Measurements from ENCODE around the gene NARF.
"Not testable (repeated sequence)": the region's sequence is repeated elsewhere in the genome, so short reads cannot be mapped to it uniquely, and the experiment has no call there.

The NARF gene

GRCh38 chr17:82497483-82498405 lies 39.2 kb downstream of the NARF start:
- DNase-seq (ENCODE audit: low read depth in 2 of 2), result no peak

DNA sequence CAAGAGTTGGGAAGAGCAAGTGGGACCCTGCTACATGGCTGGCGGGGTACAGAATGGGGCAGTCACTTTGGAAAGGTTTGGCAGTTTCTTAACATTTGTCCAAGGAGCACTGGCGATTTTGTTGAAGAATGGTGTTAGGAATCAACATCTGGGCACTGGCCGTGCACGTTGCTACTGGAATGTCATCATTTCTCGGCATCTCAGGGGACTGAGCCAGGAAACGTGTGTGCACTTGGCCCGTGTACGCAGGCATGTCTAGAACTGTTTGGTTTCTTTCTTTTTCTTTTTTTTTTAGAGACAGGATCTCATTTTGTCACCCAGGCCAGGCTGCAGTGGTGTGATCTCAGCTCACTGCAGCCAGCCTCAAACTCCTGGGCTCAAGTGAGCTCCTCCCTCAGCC lies 43.7 kb downstream of the NARF start:
- DNase-seq (ENCODE audit: low read depth in 2 of 2), result no peak

DNA sequence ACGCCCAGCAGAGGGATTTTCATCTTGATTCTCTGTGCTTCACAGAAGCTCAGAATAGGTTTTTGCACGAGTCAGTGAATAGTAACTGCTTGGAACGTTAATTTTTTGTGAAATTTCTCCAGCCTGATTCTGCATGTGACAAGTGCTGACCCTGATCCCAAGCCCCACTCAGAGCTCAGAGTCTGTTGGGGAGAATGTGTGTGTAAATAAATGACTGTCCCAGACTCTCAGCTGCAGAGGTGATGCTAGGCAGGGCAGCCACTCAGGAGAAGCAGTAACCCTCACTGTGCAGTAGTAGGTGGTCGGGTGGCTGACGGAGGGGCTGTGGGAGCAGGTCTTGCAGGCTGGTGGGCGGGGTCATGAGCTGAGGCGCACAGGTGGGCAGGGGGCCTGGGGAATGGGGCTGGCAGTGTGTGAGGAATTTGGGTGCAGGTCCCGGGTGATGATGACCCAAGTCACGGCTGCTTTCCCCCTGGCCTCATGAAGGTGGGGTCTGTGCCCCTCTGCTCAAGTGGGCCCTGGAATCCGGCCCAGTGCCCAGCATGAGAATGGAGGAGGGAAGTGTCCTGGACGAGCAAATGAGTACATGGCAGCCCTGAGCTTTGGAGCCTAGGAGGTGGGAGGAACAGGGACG lies 44.7 kb downstream of the NARF start:
- DNase-seq (ENCODE audit: low read depth in 2 of 2), result no peak

- DNase-seq (ENCODE audit: low read depth in 2 of 2), result no peak
Measured at GRCh38 chr17:82503728-82504308, 45.3 kb downstream of the NARF start.

DNA sequence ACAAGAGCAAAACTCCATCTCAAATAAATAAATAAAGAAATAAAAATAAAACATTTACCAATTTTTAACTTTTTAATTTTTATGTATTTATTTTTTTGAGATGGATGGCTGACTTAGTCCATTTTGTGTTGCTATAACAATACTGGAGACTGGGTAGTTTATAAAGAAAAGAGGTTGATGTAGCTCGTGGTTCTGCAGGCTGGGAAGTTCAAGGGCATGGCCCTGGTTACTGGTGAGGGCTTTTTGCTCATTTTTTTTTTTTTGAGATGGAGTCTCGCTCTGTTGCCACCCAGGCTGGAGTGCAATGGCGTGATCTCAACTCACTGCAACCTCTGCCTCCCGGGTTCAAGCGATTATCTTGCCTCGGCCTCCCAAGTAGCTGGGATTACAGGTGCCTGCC lies 46.8 kb downstream of the NARF start:
- no peak for DNase-seq (ENCODE audit: low read depth in 2 of 2)

DNA sequence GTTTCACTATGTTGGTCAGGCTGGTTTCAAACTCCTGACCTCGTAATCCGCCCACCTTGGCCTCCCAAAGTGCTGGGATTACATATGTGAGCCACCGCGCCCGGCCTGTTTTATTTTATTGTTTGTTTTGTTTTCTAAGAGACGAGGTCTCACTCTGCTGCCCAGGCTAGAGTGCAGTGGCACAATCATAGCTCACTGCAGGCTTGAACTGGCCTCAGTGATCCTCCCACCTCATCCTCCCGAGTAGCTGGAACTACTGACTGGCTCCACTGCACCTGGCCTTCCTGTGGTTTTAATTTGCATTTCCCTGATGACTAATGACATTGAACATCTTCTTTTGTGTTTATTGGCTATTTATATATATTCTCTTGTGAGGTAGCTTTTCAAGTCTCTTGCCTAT lies 47.9 kb downstream of the NARF start:
- peak in 1 of 2 donors; percentile 35 for DNase-seq (ENCODE audit: low read depth in 2 of 2)

- DNase-seq (ENCODE audit: low read depth in 2 of 2), result no peak
Measured at GRCh38 chr17:82507631-82508175, 49.2 kb downstream of the NARF start.

DNA sequence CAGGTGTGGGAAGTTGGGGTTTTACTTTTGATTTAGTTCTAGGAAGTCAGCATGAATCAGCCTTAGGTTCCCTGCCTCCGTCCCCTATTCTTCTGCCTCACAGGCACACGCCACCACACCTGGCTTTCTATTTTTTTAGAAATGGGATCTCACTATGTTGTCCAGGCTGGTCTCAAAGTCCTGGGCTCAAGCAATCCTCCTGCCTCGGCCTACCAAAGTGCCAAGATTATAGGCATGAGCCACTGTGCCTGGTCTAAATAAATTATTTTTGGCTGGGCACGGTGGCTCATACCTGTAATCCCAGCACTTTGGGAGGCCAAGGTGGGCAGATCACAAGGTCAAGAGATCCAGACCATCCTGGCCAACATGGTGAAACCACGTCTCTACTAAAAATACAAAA lies 53.1 kb downstream of the NARF start:
- not testable (repeated sequence) for DNase-seq (ENCODE audit: low read depth in 2 of 2)

DNA sequence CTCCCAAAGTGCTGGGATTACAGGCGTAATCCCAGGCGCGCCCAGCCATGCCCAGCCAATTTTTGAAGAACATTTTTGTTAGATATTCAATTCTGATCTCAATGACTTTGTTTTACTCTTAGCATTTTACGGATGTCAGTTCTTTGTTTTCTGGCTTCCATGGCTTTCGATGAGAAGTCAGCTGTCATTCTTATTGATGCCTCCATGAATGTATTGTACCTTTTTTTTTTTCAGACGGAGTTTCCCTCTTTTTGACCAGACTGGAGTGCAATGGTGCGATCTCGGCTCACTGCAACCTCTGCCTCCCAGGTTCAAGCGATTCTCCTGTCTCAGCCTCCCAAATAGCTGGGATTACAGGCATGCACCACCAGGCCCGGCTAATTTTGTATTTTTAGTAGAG lies 55.3 kb downstream of the NARF start:
- not testable (repeated sequence) for DNase-seq (ENCODE audit: low read depth in 2 of 2)

DNA sequence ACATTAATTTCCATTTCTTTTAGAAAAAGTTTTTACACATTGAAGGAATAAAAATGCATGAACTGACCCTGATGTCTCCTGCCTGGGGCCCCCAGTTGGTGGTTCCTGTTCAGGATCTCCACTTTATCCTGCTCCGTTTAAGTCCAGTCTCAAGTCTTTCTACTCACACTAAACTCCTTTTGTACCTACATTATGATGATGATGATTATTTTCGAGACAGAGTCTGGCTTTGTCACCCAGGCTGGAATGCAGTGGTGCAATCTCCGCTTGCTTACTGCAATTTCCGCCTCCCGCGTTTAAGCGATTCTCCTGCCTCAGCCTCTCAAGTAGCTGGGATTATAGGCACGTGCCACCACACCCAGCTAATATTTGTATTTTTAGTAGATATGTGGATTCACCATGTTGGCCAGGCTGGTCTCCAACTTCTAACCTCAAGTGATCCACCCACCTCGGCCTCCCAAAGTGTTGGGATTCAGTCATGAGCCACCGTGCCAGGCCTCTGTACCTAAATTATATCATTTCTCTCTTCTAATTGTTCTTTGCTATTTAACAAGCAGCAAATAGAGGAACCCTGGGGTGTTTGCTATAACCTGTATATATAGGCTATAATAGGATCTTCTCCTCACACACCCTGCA lies 58.8 kb downstream of the NARF start:
- DNase-seq (ENCODE audit: low read depth in 2 of 2), result no peak

- peak; percentile 92 to 94 for DNase-seq (ENCODE audit: low read depth in 2 of 2)
Measured at GRCh38 chr17:82518826-82519810, 60.6 kb downstream of the NARF start, which contains the start of gene FOXK2. FOXK2 (plus strand) TSS chr17:82519732; CDS start chr17:82519889, 157 bp downstream.

- DNase-seq (ENCODE audit: low read depth in 2 of 2), result peak in 1 of 2 donors; percentile 20
Measured at GRCh38 chr17:82519971-82520903, 61.7 kb downstream of the NARF start.

DNA sequence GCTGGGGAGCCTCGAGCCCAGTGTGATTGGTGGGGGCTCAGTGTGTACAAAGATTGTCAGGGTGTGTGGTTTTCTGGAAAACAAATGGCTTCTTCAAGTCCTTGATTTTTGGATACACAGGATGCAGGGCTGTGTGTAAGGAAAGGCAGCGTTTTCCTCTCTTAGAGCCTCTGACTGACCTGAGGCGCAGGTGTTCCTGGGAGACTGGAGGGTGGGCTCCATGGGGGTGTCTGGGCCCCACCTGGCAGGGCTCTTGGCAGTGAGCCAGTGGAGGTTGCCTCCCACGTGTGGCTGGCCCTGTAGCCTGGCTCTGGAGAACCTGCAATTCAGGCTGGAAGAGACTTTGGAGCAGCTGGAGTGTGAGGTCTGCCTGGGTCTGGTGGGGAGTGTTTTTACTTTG lies 66.0 kb downstream of the NARF start:
- no peak for DNase-seq (ENCODE audit: low read depth in 2 of 2)

DNA sequence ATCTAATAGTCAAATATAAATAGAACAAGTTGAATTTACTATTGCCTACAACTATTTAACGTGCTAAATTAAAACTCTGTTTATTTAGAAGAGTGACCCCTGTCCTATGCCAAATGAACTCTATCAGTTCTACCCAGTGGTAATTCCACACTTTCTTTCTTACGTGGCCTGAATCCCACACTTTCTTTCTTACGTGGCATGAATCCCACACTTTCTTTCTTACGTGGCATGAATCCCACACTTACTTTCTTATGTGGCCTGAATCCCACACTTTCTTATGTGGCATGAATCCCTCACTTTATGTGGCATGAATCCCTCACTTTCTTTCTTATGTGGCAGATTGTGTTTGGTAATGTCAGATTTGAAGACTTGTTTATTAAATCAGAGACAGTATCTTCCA lies 67.2 kb downstream of the NARF start:
- DNase-seq (ENCODE audit: low read depth in 2 of 2), result no peak

- DNase-seq (ENCODE audit: low read depth in 2 of 2), result no peak
Measured at GRCh38 chr17:82527898-82528297, 69.4 kb downstream of the NARF start.

DNA sequence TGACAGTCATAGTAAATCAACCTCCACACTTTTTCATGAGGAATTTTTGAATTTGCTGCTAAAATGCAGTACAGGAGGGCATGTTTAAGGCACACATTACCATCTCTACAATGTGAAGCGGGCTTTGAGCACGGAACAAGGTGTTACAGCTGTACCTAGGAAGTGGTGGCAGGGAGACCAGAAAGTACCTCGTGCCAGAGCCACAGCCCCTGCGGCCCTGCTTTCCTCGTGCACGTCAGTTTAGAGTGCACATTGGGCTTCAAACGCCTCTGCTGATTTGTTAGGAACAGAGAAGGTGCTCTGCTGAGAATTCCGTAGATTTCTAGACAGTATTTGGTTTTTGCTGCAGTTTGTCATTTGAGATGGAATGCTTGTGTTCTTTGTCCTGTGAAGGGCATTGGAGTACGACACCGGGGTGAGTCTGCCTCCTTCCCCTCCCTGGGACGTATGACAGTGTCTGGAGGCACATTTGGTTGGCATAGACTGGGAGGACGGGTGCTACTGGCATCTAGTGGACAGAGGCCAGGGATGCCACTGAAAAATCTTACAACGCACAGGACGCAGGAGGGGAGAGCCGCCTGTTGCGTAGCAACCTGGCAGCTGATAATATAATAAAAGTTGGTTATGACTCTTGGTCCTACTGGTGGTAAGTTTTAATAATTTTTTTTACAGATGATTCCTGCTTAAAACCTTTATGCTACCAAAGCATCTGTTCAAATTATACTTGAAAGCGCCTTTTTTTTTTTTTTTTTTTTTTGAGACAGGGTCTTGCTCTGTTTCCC lies 70.1 kb downstream of the NARF start:
- no peak for DNase-seq (ENCODE audit: low read depth in 2 of 2)

DNA sequence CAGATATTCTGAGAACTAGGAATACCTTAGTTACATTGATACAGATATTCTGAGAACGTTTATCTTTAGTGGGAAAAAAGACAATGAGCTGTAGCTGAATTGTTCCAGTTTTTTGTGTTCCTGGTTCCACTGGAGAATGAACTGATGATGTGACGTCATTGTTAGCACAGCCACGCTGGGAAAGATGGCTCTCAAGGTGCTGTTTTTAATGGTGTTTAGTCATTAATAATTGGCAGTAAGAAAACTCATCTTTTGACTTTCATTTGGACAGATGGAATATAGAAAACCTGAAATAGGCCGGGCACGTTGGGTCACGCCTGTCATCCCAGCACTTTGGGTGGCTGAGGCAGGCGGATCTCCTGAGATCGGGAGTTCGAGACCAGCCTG lies 71.4 kb downstream of the NARF start:
- DNase-seq (ENCODE audit: low read depth in 2 of 2), result no peak

DNA sequence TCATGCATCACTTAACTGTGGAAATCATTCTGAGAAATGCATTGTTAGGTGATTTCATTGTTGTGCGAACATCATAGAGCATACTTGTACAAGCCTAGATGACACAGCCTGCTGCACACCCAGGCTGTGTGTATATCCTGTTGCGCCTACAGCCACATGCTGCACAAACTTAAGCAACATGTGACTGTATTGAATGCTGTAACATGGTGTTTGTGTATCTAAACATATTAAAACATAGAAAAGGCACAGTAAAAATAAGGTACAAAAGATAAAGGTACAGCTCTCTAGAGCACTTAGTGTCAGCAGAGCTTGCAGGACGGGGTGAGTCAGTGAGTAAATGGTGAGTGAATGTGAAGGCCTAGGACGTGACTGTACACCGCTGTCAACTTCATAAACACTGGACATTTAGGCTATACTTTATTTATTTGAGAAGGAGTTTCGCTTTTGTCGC lies 72.9 kb downstream of the NARF start:
- no peak for DNase-seq (ENCODE audit: low read depth in 2 of 2)

DNA sequence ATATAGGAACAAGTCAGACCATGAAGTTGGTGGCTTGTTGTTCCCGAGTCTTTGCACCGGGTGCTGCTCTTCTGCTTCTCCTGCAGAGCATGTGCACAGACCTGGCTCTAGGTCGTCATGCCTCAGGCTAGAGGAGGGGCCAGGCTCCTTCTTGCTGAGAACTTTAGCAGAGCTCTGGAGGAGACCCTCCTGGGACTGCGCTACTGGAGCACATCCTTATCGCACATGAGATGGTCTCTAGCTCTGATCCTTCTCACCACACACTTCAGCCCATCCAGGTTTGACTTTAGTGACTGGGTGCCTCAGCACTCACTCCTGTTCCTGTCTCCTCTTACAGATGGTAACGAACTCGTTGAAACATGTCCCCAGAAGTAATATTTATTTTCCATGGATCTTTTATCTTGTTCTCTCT lies 75.9 kb downstream of the NARF start:
- DNase-seq (ENCODE audit: low read depth in 2 of 2), result no peak

Measured in stimulated activated CD8-positive, alpha-beta memory T cell treated with anti-CD3 and anti-CD28 coated beads, Interleukin-15, amount 100 ng/mL, for 48 hours (primary cell).